ENCODE data around the gene KIAA1614. TPM values are rescaled to one million over a fixed set of nuclear protein-coding genes. Genes with fewer than 3 reads are reported as not detected.

KIAA1614 gene
- total RNA-seq, 3 donors from 2014 or later: 2.3 to 9.1 (median 4.3) TPM

- Histone ChIP-seq H3K4me1 (no peaks in the 10 kb centered on the region), H3K27ac (no peak overlapping the region), H3K27me3 (no peaks in the 10 kb centered on the region), H3K36me3 (no peaks in the 10 kb centered on the region), H3K4me3 (no peak overlapping the region), H3K9me3 (no peaks in the 10 kb centered on the region)
- DNase-seq (ENCODE audit: low spot score in 2 of 2): no peak
- TF ChIP-seq POLR2A (IDR thresholded peaks at IDR 0.05): no peak
- no peak for TF ChIP-seq POLR2AphosphoS5 (IDR thresholded peaks at IDR 0.05)
- TF ChIP-seq CTCF (IDR thresholded peaks at IDR 0.05): no peak
- intact Hi-C loops (cut with DNase I; ENCODE audit: low total_unique reads): no loop called here
These were observed 6.5 kb downstream of the KIAA1614 start for GRCh38 chr1:180919183-180919700.

- H3K4me1 ChIP-seq: no peaks in the 10 kb centered on the region
- no peak for DNase-seq (ENCODE audit: low spot score in 2 of 2)
- H3K4me3 ChIP-seq: no peak overlapping the region
- no peaks in the 10 kb centered on the region for H3K27me3 ChIP-seq
- intact Hi-C loops (cut with DNase I; ENCODE audit: low total_unique reads): no loop called here
- H3K27ac ChIP-seq: no peak overlapping the region
- TF ChIP-seq POLR2AphosphoS5 (IDR thresholded peaks at IDR 0.05) (no peak), POLR2A (IDR thresholded peaks at IDR 0.05) (no peak), CTCF (IDR thresholded peaks at IDR 0.05) (no peak)
- H3K36me3 ChIP-seq: no peaks in the 10 kb centered on the region
- H3K9me3 ChIP-seq: no peaks in the 10 kb centered on the region
These were observed 7.5 kb downstream of the KIAA1614 start for GRCh38 chr1:180920193-180920592.

GRCh38 chr1:180920702-180921101 is 8.0 kb downstream of the KIAA1614 start:
- H3K27ac ChIP-seq: no peak overlapping the region
- H3K4me3 ChIP-seq: no peak overlapping the region
- no peaks in the 10 kb centered on the region for H3K9me3 ChIP-seq
- TF ChIP-seq POLR2A (IDR thresholded peaks at IDR 0.05) (no peak), CTCF (IDR thresholded peaks at IDR 0.05) (no peak), POLR2AphosphoS5 (IDR thresholded peaks at IDR 0.05) (no peak)
- H3K27me3 ChIP-seq: no peaks in the 10 kb centered on the region
- H3K4me1 ChIP-seq: no peaks in the 10 kb centered on the region
- intact Hi-C loops (cut with DNase I; ENCODE audit: low total_unique reads): no loop called here
- no peak for DNase-seq (ENCODE audit: low spot score in 2 of 2)
- no peaks in the 10 kb centered on the region for H3K36me3 ChIP-seq

- intact Hi-C loops (cut with DNase I; ENCODE audit: low total_unique reads): no loop called here
- no peak for DNase-seq (ENCODE audit: low spot score in 2 of 2)
- Histone ChIP-seq H3K9me3 (no peaks in the 10 kb centered on the region), H3K36me3 (no peaks in the 10 kb centered on the region), H3K27me3 (no peaks in the 10 kb centered on the region), H3K4me1 (no peaks in the 10 kb centered on the region), H3K4me3 (no peak overlapping the region), H3K27ac (no peak overlapping the region)
- TF ChIP-seq POLR2AphosphoS5 (IDR thresholded peaks at IDR 0.05) (no peak), POLR2A (IDR thresholded peaks at IDR 0.05) (no peak)
These were observed 8.7 kb downstream of the KIAA1614 start for GRCh38 chr1:180921386-180921785.

GRCh38 chr1:180921891-180922630 is 9.4 kb downstream of the KIAA1614 start:
- no peaks in the 10 kb centered on the region for H3K4me1 ChIP-seq
- H3K4me3 ChIP-seq: no peak overlapping the region
- intact Hi-C loops (cut with DNase I; ENCODE audit: low total_unique reads): no loop called here
- H3K27me3 ChIP-seq: no peaks in the 10 kb centered on the region
- TF ChIP-seq CTCF (IDR thresholded peaks at IDR 0.05) (no peak), POLR2A (IDR thresholded peaks at IDR 0.05) (no peak), POLR2AphosphoS5 (IDR thresholded peaks at IDR 0.05) (no peak)
- no peaks in the 10 kb centered on the region for H3K9me3 ChIP-seq
- no peaks in the 10 kb centered on the region for H3K36me3 ChIP-seq
- H3K27ac ChIP-seq: no peak overlapping the region
- DNase-seq (ENCODE audit: low spot score in 2 of 2): no peak

Measured in breast epithelium (tissue), 4 donors.